GM23338 (cell line): ENCODE results near the gene SP100. TPM values are rescaled to one million over a fixed set of nuclear protein-coding genes. Genes with fewer than 3 reads are reported as not detected.

Experiments
- ATAC-seq: fragments of 200-7000 bp; cut with Tn5 transposase; 3 replicates; pipeline ENCODE4 v1.9.1; 2020
- DNase-seq: peaks from one replicate; pipeline ENCODE4 v3.0.0-alpha.2; 2015; ENCODE audit warnings: low spot score
- H2AFZ ChIP-seq: fragments of 200-600 bp; sonication (generic); 2 replicates; pipeline ENCODE4 v1.8.0; 2016; ENCODE audit warnings: antibody characterized with exemption, mild to moderate bottlenecking, moderate library complexity
- H3F3A ChIP-seq: fragments of 200-600 bp; sonication (generic); replicated peaks from 2 replicates; pipeline ENCODE4 v1.8.0; 2017; ENCODE audit warnings: antibody characterized with exemption, mixed run types, low read depth
- H3K27ac ChIP-seq: fragments of 200-600 bp; sonication (generic); 2 replicates; pipeline ENCODE4 v1.6.1; 2016; ENCODE audit warnings: low read depth
- H3K27me3 ChIP-seq: fragments of 200-600 bp; sonication (generic); 2 replicates; pipeline ENCODE4 v1.8.0; 2016; ENCODE audit warnings: mild to moderate bottlenecking, mixed run types, moderate library complexity; ENCODE audit not compliant: insufficient read depth
- H3K36me3 ChIP-seq: fragments of 200-600 bp; sonication (generic); 2 replicates; pipeline ENCODE4 v1.8.0; 2016; ENCODE audit warnings: mild to moderate bottlenecking; ENCODE audit not compliant: insufficient read depth
- H3K4me1 ChIP-seq: fragments of 200-600 bp; sonication (generic); 2 replicates; pipeline ENCODE4 v1.8.0; 2016; ENCODE audit warnings: mild to moderate bottlenecking, moderate library complexity; ENCODE audit not compliant: insufficient read depth
- H3K4me2 ChIP-seq: fragments of 200-600 bp; sonication (generic); 2 replicates; pipeline ENCODE4 v1.7.1; 2017; ENCODE audit warnings: mixed run types
- H3K4me3 ChIP-seq: fragments of 200-600 bp; sonication (generic); 2 replicates; pipeline ENCODE4 v1.6.1; 2016; ENCODE audit warnings: mixed run types
- H3K79me2 ChIP-seq: fragments of 200-600 bp; sonication (generic); replicated peaks from 2 replicates; pipeline ENCODE4 v1.8.0; 2017; ENCODE audit warnings: mild to moderate bottlenecking; ENCODE audit not compliant: insufficient read depth
- H3K9me2 ChIP-seq: fragments of 200-600 bp; sonication (generic); 2 replicates; pipeline ENCODE4 v1.8.0; 2017; ENCODE audit not compliant: insufficient read depth
- H4K20me1 ChIP-seq: fragments of 200-600 bp; sonication (generic); replicated peaks from 2 replicates; pipeline ENCODE4 v1.8.0; 2017; ENCODE audit warnings: mild to moderate bottlenecking; ENCODE audit not compliant: insufficient read depth
- H3K27ac Mint-ChIP-seq: 2 replicates; pipeline ENCODE4 v1.8.0; 2020; ENCODE audit warnings: inconsistent platforms, mild to moderate bottlenecking, moderate library complexity, mixed read lengths
- H3K27me3 Mint-ChIP-seq: 3 replicates; pipeline ENCODE4 v1.8.0; 2022; ENCODE audit warnings: low read depth, mild to moderate bottlenecking, moderate library complexity, mixed read lengths, inconsistent platforms; ENCODE audit not compliant: insufficient read depth, poor library complexity
- H3K36me3 Mint-ChIP-seq: 3 replicates; pipeline ENCODE4 v1.8.0; 2021; ENCODE audit warnings: low read depth, mild to moderate bottlenecking, inconsistent platforms, moderate library complexity, mixed read lengths
- H3K4me1 Mint-ChIP-seq: 3 replicates; pipeline ENCODE4 v1.8.0; 2020; ENCODE audit warnings: mild to moderate bottlenecking, inconsistent platforms, mixed read lengths
- H3K4me3 Mint-ChIP-seq: 3 replicates; pipeline ENCODE4 v1.8.0; 2021; ENCODE audit warnings: moderate library complexity, mild to moderate bottlenecking, inconsistent platforms, mixed read lengths
- H3K9me3 Mint-ChIP-seq: 3 replicates; pipeline ENCODE4 v1.8.0; 2020; ENCODE audit warnings: moderate library complexity, mild to moderate bottlenecking, inconsistent platforms, mixed read lengths
- CREB1 ChIP-seq: fragments of 250-450 bp; sonication (Bioruptor Pico); IDR thresholded peaks from 2 replicates; pipeline ENCODE4 v1.5.0; 2020; ENCODE audit warnings: low read depth, mild to moderate bottlenecking, moderate library complexity
- CTCF ChIP-seq, 2 experiments: fragments of 200-600 bp in 1 of 2; sonication (generic) in 1 of 2; conservative IDR thresholded peaks; 2 replicates each; pipeline versions ENCODE4 v1.5.1 to v1.6.1; 2016 to 2017; ENCODE audit warnings: antibody characterized with exemption in 2 of 2, low read depth in 2 of 2, mild to moderate bottlenecking in 2 of 2, moderate library complexity in 1 of 2
- ETS1 ChIP-seq: IDR thresholded peaks from 2 replicates; pipeline ENCODE4 v1.6.1; 2016; ENCODE audit warnings: antibody characterized with exemption
- EZH2 ChIP-seq: fragments of 200-600 bp; sonication (generic); IDR thresholded peaks from one replicate; pipeline ENCODE4 v1.8.0; 2017; ENCODE audit warnings: antibody characterized with exemption, mild to moderate bottlenecking, low read depth; ENCODE audit not compliant: unreplicated experiment
- EZH2phosphoT487 ChIP-seq: fragments of 200-600 bp; sonication (generic); IDR thresholded peaks from one replicate; pipeline ENCODE4 v1.8.1; 2018; ENCODE audit warnings: antibody characterized with exemption; ENCODE audit not compliant: unreplicated experiment
- JUNB ChIP-seq: IDR thresholded peaks from one replicate; pipeline ENCODE4 v1.6.1; 2016; ENCODE audit warnings: antibody characterized with exemption; ENCODE audit not compliant: unreplicated experiment
- NANOG ChIP-seq: IDR thresholded peaks from 2 replicates; pipeline ENCODE4 v1.6.1; 2016; ENCODE audit warnings: antibody characterized with exemption, borderline replicate concordance
- POLR2AphosphoS5 ChIP-seq: IDR thresholded peaks from 2 replicates; pipeline ENCODE4 v1.6.1; 2016; ENCODE audit warnings: antibody characterized with exemption, low read depth
- STAT1 ChIP-seq: IDR thresholded peaks from one replicate; pipeline ENCODE4 v1.6.1; 2016; ENCODE audit warnings: antibody characterized with exemption; ENCODE audit not compliant: unreplicated experiment
- ZNF114 ChIP-seq: fragments of 250-450 bp; sonication (Bioruptor Pico); IDR thresholded peaks from 2 replicates; pipeline ENCODE4 v1.5.0; 2020; ENCODE audit warnings: mild to moderate bottlenecking, moderate library complexity
- ZNF331 ChIP-seq: fragments of 250-450 bp; sonication (Bioruptor Pico); IDR thresholded peaks from 2 replicates; pipeline ENCODE4 v1.5.0; 2020; ENCODE audit warnings: low read depth, mild to moderate bottlenecking, moderate library complexity
- polyA plus RNA-seq: library from polyadenylated mRNA; unstranded; fragments of >200 nt; fragmentation: Nextera tagmentation; extraction: Ambion mirVana; gene quantifications from 2 replicates; pipeline ENCODE4 v1.2.1, GENCODE V29; 2016
- total RNA-seq: library from RNA; depleted of rRNA; stranded (reverse); fragments of >200 nt; shearing (Covaris generic); gene quantifications from 2 replicates; pipeline ENCODE4 v1.2.3, GENCODE V29; 2014
- TF ChIP-seq, protein P1 (sequence below): fragments of 250-450 bp; sonication (Bioruptor Pico); IDR thresholded peaks from 2 replicates; pipeline ENCODE4 v1.5.0; 2020; ENCODE audit warnings: mild to moderate bottlenecking, moderate library complexity
- TF ChIP-seq, protein P2 (sequence below): IDR thresholded peaks from one replicate; pipeline ENCODE4 v1.6.1; 2018; ENCODE audit warnings: antibody characterized with exemption; ENCODE audit not compliant: unreplicated experiment

The SP100 gene
- total and polyA plus RNA-seq, 2 experiments from 2014 or later: 0.44 to 0.73 TPM

GRCh38 chr2:230471074-230471473 is 55.1 kb downstream of the SP100 start:
- Mint-ChIP-seq H3K4me1 (no peaks in the 10 kb centered on the region; the same call in 2 of the 3 replicates), H3K4me3 (no peak overlapping the region), H3K27ac (no peak overlapping the region), H3K36me3 (no peaks in the 10 kb centered on the region; the same call in 1 of the 3 replicates), H3K9me3 (no peaks in the 10 kb centered on the region; the same call in 1 of the 3 replicates), H3K27me3 (no peaks in the 10 kb centered on the region)
- H3K4me2 ChIP-seq: no peak overlapping the region
- no peaks in the 10 kb centered on the region for H3F3A ChIP-seq
- no peaks in the 10 kb centered on the region for H3K36me3 ChIP-seq
- 0 out of 2 replicates have a peak, but pooled peaks cover 3% of the 10 kb centered on the region for H3K9me2 ChIP-seq
- no peaks in the 10 kb centered on the region for H3K79me2 ChIP-seq
- ATAC-seq (no peak), DNase-seq (no peak)
- no peaks in the 10 kb centered on the region for H4K20me1 ChIP-seq
- TF ChIP-seq, protein P1, sequence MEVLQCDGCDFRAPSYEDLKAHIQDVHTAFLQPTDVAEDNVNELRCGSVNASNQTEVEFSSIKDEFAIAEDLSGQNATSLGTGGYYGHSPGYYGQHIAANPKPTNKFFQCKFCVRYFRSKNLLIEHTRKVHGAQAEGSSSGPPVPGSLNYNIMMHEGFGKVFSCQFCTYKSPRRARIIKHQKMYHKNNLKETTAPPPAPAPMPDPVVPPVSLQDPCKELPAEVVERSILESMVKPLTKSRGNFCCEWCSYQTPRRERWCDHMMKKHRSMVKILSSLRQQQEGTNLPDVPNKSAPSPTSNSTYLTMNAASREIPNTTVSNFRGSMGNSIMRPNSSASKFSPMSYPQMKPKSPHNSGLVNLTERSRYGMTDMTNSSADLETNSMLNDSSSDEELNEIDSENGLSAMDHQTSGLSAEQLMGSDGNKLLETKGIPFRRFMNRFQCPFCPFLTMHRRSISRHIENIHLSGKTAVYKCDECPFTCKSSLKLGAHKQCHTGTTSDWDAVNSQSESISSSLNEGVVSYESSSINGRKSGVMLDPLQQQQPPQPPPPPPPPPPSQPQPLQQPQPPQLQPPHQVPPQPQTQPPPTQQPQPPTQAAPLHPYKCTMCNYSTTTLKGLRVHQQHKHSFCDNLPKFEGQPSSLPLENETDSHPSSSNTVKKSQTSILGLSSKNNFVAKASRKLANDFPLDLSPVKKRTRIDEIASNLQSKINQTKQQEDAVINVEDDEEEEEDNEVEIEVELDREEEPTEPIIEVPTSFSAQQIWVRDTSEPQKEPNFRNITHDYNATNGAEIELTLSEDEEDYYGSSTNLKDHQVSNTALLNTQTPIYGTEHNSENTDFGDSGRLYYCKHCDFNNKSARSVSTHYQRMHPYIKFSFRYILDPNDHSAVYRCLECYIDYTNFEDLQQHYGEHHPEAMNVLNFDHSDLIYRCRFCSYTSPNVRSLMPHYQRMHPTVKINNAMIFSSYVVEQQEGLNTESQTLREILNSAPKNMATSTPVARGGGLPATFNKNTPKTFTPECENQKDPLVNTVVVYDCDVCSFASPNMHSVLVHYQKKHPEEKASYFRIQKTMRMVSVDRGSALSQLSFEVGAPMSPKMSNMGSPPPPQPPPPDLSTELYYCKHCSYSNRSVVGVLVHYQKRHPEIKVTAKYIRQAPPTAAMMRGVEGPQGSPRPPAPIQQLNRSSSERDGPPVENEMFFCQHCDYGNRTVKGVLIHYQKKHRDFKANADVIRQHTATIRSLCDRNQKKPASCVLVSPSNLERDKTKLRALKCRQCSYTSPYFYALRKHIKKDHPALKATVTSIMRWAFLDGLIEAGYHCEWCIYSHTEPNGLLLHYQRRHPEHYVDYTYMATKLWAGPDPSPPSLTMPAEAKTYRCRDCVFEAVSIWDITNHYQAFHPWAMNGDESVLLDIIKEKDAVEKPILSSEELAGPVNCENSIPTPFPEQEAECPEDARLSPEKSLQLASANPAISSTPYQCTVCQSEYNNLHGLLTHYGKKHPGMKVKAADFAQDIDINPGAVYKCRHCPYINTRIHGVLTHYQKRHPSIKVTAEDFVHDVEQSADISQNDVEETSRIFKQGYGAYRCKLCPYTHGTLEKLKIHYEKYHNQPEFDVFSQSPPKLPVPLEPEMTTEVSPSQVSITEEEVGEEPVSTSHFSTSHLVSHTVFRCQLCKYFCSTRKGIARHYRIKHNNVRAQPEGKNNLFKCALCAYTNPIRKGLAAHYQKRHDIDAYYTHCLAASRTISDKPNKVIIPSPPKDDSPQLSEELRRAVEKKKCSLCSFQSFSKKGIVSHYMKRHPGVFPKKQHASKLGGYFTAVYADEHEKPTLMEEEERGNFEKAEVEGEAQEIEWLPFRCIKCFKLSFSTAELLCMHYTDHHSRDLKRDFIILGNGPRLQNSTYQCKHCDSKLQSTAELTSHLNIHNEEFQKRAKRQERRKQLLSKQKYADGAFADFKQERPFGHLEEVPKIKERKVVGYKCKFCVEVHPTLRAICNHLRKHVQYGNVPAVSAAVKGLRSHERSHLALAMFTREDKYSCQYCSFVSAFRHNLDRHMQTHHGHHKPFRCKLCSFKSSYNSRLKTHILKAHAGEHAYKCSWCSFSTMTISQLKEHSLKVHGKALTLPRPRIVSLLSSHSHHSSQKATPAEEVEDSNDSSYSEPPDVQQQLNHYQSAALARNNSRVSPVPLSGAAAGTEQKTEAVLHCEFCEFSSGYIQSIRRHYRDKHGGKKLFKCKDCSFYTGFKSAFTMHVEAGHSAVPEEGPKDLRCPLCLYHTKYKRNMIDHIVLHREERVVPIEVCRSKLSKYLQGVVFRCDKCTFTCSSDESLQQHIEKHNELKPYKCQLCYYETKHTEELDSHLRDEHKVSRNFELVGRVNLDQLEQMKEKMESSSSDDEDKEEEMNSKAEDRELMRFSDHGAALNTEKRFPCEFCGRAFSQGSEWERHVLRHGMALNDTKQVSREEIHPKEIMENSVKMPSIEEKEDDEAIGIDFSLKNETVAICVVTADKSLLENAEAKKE: no peak
- TF ChIP-seq STAT1 (no peak), ZNF331 (CRISPR knock-in tag) (no peak), POLR2AphosphoS5 (no peak), CTCF (conservative IDR thresholded peaks at IDR 0.05; ENCODE audit: low read depth in 2 of 2) (no peak), NANOG (no peak), CREB1 (CRISPR knock-in tag) (no peak), ZNF114 (no peak), EZH2 (no peak), JUNB (no peak), ETS1 (no peak), EZH2phosphoT487 (no peak)
- TF ChIP-seq, protein P2, sequence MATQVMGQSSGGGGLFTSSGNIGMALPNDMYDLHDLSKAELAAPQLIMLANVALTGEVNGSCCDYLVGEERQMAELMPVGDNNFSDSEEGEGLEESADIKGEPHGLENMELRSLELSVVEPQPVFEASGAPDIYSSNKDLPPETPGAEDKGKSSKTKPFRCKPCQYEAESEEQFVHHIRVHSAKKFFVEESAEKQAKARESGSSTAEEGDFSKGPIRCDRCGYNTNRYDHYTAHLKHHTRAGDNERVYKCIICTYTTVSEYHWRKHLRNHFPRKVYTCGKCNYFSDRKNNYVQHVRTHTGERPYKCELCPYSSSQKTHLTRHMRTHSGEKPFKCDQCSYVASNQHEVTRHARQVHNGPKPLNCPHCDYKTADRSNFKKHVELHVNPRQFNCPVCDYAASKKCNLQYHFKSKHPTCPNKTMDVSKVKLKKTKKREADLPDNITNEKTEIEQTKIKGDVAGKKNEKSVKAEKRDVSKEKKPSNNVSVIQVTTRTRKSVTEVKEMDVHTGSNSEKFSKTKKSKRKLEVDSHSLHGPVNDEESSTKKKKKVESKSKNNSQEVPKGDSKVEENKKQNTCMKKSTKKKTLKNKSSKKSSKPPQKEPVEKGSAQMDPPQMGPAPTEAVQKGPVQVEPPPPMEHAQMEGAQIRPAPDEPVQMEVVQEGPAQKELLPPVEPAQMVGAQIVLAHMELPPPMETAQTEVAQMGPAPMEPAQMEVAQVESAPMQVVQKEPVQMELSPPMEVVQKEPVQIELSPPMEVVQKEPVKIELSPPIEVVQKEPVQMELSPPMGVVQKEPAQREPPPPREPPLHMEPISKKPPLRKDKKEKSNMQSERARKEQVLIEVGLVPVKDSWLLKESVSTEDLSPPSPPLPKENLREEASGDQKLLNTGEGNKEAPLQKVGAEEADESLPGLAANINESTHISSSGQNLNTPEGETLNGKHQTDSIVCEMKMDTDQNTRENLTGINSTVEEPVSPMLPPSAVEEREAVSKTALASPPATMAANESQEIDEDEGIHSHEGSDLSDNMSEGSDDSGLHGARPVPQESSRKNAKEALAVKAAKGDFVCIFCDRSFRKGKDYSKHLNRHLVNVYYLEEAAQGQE: no peak
- no peaks in the 10 kb centered on the region for H3K4me1 ChIP-seq
- no peak overlapping the region for H3K4me3 ChIP-seq
- no peaks in the 10 kb centered on the region for H3K27me3 ChIP-seq
- no peak overlapping the region for H3K27ac ChIP-seq
- no peak overlapping the region for H2AFZ ChIP-seq
